SK-N-SH treated with all-trans-retinoic acid at 6 μM for 48 hours (cell line): ENCODE results near the gene STX18.
A peak's percentile ranks its signal among the peaks of the same experiment; 100 is the strongest.
"Not testable (repeated sequence)": the region's sequence is repeated elsewhere in the genome, so short reads cannot be mapped to it uniquely, and the experiment has no call there.

Source experiments
- ATAC-seq: fragments of 200-7000 bp; cut with Tn5 transposase; 3 replicates; pipeline ENCODE4 v1.9.1; 2020; ENCODE audit warnings: mild to moderate bottlenecking, moderate library complexity
- ARNTL ChIP-seq: fragments of 450-650 bp; formaldehyde crosslinking; IDR thresholded peaks from 2 replicates; pipeline ENCODE4 v1.5.0; 2020; ENCODE audit warnings: low read depth, mild to moderate bottlenecking, moderate library complexity, borderline replicate concordance
- BACH2 ChIP-seq: fragments of 250-450 bp; sonication (Bioruptor Pico); IDR thresholded peaks from 2 replicates; pipeline ENCODE4 v1.9.0; 2021; ENCODE audit warnings: mild to moderate bottlenecking, borderline replicate concordance
- CREB5 ChIP-seq: fragments of 250-450 bp; sonication (Bioruptor Pico); IDR thresholded peaks from 2 replicates; pipeline ENCODE4 v1.5.1; 2020; ENCODE audit warnings: low read depth, mild to moderate bottlenecking, moderate library complexity
- CSDC2 ChIP-seq: fragments of 250-450 bp; sonication (Bioruptor Pico); IDR thresholded peaks from 2 replicates; pipeline ENCODE4 v1.5.0; 2020; ENCODE audit warnings: mild to moderate bottlenecking, moderate library complexity
- ESRRG ChIP-seq: fragments of 250-450 bp; sonication (Bioruptor Pico); IDR thresholded peaks from 2 replicates; pipeline ENCODE4 v1.6.1; 2021; ENCODE audit warnings: mild to moderate bottlenecking
- GLIS3 ChIP-seq: fragments of 250-450 bp; sonication (Bioruptor Pico); IDR thresholded peaks from 2 replicates; pipeline ENCODE4 v1.5.0; 2020; ENCODE audit warnings: mild to moderate bottlenecking, moderate library complexity
- ISL1 ChIP-seq: fragments of 250-450 bp; sonication (Bioruptor Pico); IDR thresholded peaks from 2 replicates; pipeline ENCODE4 v2.1.2; 2022; ENCODE audit warnings: mild to moderate bottlenecking, moderate library complexity
- OSR1 ChIP-seq: fragments of 250-450 bp; sonication (Bioruptor Pico); IDR thresholded peaks from 2 replicates; pipeline ENCODE4 v1.8.0; 2022; ENCODE audit warnings: moderate library complexity, mild to moderate bottlenecking, inconsistent platforms
- PATZ1 ChIP-seq: fragments of 250-450 bp; sonication (Bioruptor Pico); IDR thresholded peaks from 2 replicates; pipeline ENCODE4 v1.8.0; 2020; ENCODE audit warnings: mild to moderate bottlenecking, moderate library complexity, borderline replicate concordance
- POU6F1 ChIP-seq: fragments of 250-450 bp; sonication (Bioruptor Pico); IDR thresholded peaks from 2 replicates; pipeline ENCODE4 v1.8.0; 2021; ENCODE audit warnings: low read depth, mild to moderate bottlenecking, moderate library complexity, borderline replicate concordance
- RARB ChIP-seq: fragments of 250-450 bp; sonication (Bioruptor Pico); IDR thresholded peaks from 2 replicates; pipeline ENCODE4 v1.8.0; 2021; ENCODE audit warnings: mild to moderate bottlenecking, moderate library complexity
- SNAI2 ChIP-seq: fragments of 250-450 bp; sonication (Bioruptor Pico); IDR thresholded peaks from 2 replicates; pipeline ENCODE4 v1.5.0; 2020; ENCODE audit warnings: mild to moderate bottlenecking, moderate library complexity
- TCF4 ChIP-seq: fragments of 250-450 bp; sonication (Bioruptor Pico); IDR thresholded peaks from 2 replicates; pipeline ENCODE4 v1.8.0; 2021; ENCODE audit warnings: mild to moderate bottlenecking, moderate library complexity, borderline replicate concordance
- TOX ChIP-seq: fragments of 250-450 bp; sonication (Bioruptor Pico); IDR thresholded peaks from 2 replicates; pipeline ENCODE4 v1.8.0; 2021; ENCODE audit warnings: mild to moderate bottlenecking, moderate library complexity, borderline replicate concordance
- ZC3H10 ChIP-seq: fragments of 250-450 bp; sonication (Bioruptor Pico); IDR thresholded peaks from 2 replicates; pipeline ENCODE4 v1.5.1; 2021; ENCODE audit warnings: mild to moderate bottlenecking, moderate library complexity
- ZNF565 ChIP-seq: fragments of 450-650 bp; formaldehyde crosslinking; conservative IDR thresholded peaks from 2 replicates; pipeline ENCODE4 v1.5.0; 2020; ENCODE audit warnings: low read depth, mild to moderate bottlenecking, moderate library complexity
- ZNF70 ChIP-seq: fragments of 450-650 bp; formaldehyde crosslinking; IDR thresholded peaks from 2 replicates; pipeline ENCODE4 v1.5.0; 2020; ENCODE audit warnings: mild to moderate bottlenecking, moderate library complexity
- ZNF8 ChIP-seq: fragments of 450-650 bp; formaldehyde crosslinking; IDR thresholded peaks from 2 replicates; pipeline ENCODE4 v1.5.0; 2020; ENCODE audit warnings: mild to moderate bottlenecking, moderate library complexity

The STX18 gene

GRCh38 chr4:4572821-4573220 is 31.0 kb upstream of the STX18 start:
- TF ChIP-seq PATZ1 (CRISPR knock-in tag) (no peak), CREB5 (CRISPR knock-in tag) (no peak), OSR1 (CRISPR knock-in tag) (no peak), ZNF70 (CRISPR knock-in tag) (no peak), ZNF565 (CRISPR knock-in tag) (no peak)
- ATAC-seq: no peak

- ATAC-seq: not testable (repeated sequence)
Observed at GRCh38 chr4:4569861-4570260, 28.0 kb upstream of the STX18 start.

- ATAC-seq: no peak
- TF ChIP-seq ZNF565 (CRISPR knock-in tag) (no peak), TCF4 (no peak), OSR1 (CRISPR knock-in tag) (no peak), GLIS3 (CRISPR knock-in tag) (no peak), RARB (CRISPR knock-in tag) (no peak), SNAI2 (CRISPR knock-in tag) (no peak), PATZ1 (CRISPR knock-in tag) (no peak), BACH2 (no peak), POU6F1 (CRISPR knock-in tag) (no peak), TOX (no peak), ZC3H10 (CRISPR knock-in tag) (no peak), ZNF8 (no peak), ZNF70 (CRISPR knock-in tag) (no peak), ISL1 (no peak)
Observed at GRCh38 chr4:4568806-4569427, 27.1 kb upstream of the STX18 start.

- peak; percentile 98 for ATAC-seq
Observed at GRCh38 chr4:4566359-4566758, 24.5 kb upstream of the STX18 start.

GRCh38 chr4:4564522-4564921 is 22.7 kb upstream of the STX18 start:
- no peak for TF ChIP-seq ESRRG (CRISPR knock-in tag)
- TF ChIP-seq OSR1 (CRISPR knock-in tag): no peak
- TF ChIP-seq BACH2: no peak
- TF ChIP-seq ARNTL (CRISPR knock-in tag): no peak
- no peak for ATAC-seq

- TF ChIP-seq BACH2: no peak
- no peak for ATAC-seq
Observed at GRCh38 chr4:4560642-4561041, 18.8 kb upstream of the STX18 start.

- no peak for ATAC-seq
- TF ChIP-seq ZNF8: no peak
- no peak for TF ChIP-seq ZC3H10 (CRISPR knock-in tag)
- TF ChIP-seq CSDC2 (CRISPR knock-in tag): no peak
- no peak for TF ChIP-seq ARNTL (CRISPR knock-in tag)
- TF ChIP-seq GLIS3 (CRISPR knock-in tag): no peak
- no peak for TF ChIP-seq ISL1
- TF ChIP-seq, all 23 proteins: peak for 0
Observed at GRCh38 chr4:4560136-4560535, 18.3 kb upstream of the STX18 start.
